D341Med (cell line): Measurements from ENCODE around the gene ABTB2.

Experiments used
- DNase-seq: peaks from one replicate; pipeline ENCODE4 v3.0.0; 2012; ENCODE audit warnings: low spot score

Gene ABTB2

DNA sequence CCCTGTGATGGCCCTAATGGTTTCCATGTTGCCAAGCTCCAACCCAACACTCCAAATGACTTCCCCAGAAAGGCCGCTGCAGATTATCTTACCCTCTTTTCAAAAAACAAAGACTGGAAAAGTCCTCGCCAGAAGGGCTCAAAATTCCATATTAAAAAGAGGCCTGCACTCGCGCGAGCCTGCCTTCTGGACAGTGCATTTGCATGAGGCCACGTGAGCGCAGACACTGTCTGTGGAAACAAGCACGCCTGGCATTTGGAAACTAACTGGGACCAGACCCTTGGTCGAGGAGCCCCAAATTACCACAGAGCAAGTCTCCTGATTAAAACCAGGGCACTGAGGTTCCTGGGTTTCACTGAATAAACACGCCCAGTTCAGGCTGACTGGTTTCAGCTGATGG is 42.9 kb downstream of the ABTB2 start:
- no peak for DNase-seq

- DNase-seq = no peak
Observed at GRCh38 chr11:34314176-34314575, 43.6 kb downstream of the ABTB2 start.

DNA sequence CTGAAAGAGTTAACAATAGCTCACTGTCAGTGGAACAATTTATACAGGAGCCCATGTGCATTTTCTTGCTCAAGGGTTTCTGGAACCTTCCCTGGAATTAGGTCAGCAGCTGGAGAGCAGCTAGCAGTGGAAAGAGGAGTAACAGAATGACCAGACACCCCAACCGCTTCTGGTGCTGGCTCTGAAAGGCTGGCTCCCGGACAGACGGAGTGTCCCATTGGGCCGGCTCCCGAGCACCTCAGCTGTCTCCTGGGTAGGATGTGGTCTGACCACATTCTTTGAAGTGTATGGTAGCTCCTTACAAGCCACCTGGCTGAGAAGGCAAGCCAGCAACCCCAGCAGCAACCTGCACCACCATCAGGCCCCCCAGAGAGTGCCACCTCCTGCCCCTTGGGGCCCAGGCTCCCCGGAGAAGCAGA is 44.7 kb downstream of the ABTB2 start:
- no peak for DNase-seq

- no peak for DNase-seq
Observed at GRCh38 chr11:34311126-34311525, 46.7 kb downstream of the ABTB2 start.

DNA sequence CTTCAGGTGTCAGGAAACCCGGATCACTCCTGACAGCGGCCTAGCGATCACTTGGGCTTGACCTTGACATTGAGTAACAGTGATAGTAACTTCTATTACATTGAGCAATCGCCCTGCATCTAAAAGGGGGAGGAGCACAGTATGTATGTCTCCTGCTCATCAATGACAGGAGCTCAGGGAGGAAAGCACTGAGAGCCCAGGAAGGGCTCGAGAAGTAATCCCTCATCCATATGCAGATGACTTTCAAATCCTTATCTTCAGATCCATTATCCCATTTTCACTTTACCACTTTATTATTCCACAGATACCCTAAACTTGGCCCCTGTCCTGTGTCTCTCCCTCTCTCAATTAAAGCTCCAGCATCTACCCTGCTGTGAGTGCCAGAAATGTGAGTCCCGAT is 47.8 kb downstream of the ABTB2 start:
- no peak for DNase-seq

GRCh38 chr11:34308913-34309585 is 48.8 kb downstream of the ABTB2 start:
- DNase-seq = no peak

DNA sequence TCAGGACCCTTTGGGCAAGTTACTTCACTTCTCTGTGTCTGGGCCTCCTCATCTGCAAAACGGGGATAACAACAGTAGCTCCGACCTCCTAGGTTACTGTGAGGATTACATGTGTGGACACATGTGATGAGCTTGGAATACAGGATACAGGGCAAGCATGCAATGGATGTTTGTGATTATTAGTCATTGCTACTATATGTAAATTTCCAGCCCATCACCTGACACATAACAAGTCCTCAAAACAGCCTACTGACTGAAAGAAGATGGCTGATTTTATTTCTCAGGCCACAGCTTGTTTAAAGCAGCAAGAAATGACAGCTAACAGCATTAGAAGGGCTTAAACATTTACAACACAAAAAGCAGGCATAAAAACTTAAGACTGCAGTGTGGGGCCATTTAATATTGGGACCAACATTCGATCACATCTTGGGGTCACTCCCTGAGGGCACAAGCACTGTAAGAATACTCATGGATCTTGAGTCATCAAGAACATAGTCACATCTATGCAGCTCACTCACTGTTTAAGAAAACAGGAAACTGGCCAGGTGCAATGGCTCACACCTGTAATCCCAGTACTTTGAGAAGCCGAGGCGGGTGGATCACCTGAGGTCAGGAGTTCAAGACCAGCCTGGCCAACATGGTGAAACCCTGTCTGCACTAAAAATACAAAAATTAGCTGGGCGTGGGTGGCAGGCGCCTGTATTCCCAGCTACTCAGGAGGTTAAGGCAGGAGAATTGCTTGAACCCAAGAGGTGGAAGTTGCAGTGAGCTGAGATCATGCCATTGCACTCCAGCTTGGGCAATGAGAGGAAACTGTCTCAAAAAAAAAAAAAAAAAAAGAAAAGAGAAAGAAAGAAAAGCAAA is 49.5 kb downstream of the ABTB2 start:
- no peak for DNase-seq

DNA sequence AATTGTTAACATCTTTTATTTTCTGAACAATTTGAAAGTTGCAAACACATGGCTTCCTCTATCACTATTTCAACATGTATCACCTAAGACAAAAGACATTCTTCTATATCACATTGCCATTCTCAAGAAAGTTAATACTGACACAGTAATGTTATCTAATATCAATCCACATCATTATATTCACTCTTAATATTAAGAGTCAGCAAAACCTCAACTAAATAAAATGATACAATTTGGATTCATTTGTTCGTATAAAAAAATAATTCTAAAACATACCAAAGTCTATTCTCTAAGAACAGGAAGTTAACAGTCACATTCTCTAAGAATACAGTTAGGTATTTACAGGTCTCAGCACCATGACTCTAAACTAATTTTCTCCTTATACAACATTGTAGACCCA is 52.0 kb downstream of the ABTB2 start:
- no peak for DNase-seq

- no peak for DNase-seq
Observed at GRCh38 chr11:34305193-34305592, 52.6 kb downstream of the ABTB2 start.

DNA sequence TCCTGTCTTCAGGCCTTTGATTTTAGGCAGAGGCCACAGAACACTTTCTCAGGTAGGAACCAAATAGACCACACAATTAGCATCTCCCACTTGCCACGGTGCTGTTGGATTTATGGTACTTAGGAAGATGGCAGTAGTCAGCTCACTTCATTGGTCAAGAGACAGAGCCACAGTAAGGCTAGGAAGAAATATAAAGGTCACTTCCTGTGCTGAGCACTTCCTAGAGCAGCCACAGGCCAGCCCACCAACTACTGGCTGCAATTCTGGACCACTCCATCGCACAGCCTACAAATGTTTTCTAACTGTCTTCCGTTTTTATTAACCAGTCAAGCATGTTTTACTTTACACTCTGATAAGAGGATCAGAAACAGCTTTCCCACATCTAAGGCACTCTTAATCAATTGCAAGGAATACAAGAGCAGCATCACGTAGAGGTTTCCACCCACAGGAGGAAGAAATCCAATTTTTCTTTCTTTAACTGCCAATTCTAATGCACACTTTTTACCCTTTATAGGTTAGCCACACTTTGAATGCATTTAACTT is 54.7 kb downstream of the ABTB2 start:
- DNase-seq = no peak

DNA sequence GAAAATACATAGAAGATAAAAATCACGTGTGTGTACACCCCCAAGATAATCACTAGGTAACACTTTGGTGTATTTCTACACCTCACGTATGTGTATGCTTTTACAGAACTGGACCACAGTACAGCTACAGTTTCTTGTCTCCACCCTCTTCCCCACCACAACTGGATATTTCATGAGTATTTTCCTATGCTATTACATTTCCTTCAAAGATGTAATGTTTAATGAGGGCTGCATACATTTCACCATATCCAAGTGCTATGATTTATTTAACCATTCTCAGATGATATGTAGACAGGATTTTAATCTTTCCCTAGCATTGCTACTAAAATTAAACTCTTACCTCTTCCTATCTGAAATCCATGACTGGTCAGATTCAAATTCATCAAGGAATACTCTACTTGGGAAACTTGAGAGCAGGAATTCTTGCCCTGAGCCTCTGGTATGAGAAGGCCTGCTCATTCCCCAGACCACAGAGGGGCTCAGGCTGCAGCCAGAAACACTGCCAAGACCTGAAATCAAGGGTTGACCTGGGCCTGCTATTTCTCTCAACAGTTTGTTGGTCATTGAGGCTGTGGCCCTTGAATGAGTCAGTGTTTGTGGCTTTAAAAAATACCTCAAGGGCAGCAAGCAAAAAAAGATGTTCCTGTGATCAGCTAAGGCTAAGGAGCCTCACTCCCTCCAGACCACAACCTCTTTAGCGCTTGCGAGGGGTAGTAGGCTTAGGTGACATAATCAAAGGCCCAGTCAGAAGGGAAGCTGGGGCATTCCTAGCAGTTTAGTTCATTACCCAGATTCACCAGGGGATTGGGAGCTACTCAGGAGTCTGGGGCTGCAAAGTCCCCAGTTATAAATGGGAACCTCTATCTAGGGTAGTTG is 55.5 kb downstream of the ABTB2 start:
- no peak for DNase-seq

- no peak for DNase-seq
Observed at GRCh38 chr11:34300926-34301295, 56.9 kb downstream of the ABTB2 start.

DNA sequence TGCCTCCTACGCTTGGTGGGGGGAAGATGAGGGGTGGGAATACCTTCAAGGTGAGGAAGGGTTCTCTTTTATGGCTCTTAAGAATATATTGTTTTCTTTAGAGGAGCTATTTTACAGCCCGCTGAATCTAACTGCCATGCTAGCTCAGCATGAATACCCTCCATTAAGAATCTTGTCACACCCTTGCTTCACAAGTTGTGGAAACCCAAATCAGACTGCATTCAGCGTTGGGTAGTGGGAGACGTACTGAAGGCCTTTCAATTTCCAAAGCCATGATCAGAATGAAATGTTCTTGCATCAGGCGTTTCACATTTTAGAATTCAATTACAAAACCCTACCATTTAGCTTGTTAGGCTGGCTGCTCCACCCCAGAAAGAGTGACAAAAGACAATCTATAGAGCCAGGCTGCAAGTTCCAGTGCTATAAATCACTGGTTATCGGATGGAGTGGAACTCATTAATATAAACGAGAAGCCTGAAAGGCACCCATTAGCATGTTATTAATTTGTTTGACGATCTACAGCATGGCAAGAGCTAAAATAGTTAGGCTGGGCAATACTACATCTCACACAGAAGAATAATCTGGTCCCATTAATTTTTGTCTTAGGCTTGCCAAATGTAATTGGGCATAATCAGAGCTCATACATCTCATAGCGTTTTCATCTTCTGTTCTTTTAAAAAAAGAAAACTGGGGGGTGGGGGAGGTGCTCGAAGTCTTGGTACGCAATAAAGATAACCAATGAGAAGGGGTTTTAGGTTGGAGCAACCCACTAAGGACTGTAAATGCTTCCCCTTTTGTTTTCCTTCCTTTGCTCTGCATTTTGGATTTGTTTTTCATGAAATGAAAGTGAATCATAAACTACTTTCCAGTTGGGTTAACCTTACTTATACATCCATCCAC is 57.5 kb downstream of the ABTB2 start:
- DNase-seq = no peak

- no peak for DNase-seq
Observed at GRCh38 chr11:34299284-34299972, 58.4 kb downstream of the ABTB2 start.

DNA sequence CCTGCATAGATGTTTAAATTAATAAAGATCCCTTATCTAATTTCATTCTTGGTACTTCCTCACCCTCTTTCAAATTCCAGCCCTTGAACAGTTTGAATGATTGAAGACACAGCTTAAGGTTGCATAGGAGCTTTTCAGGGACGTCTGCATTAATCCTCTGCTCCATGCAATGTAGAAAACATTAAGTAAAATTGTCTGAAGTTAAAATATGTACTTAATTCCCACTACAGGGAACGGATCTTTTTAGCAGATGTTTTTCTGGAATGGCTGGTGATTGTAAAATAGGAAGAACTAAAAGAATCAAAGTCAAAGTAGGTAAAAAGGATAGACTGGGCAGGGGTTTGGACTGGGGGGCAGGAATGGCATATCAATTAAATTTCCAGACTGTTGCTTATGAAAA is 58.9 kb downstream of the ABTB2 start:
- DNase-seq = no peak

GRCh38 chr11:34296412-34296811 is 61.4 kb downstream of the ABTB2 start:
- DNase-seq = no peak

DNA sequence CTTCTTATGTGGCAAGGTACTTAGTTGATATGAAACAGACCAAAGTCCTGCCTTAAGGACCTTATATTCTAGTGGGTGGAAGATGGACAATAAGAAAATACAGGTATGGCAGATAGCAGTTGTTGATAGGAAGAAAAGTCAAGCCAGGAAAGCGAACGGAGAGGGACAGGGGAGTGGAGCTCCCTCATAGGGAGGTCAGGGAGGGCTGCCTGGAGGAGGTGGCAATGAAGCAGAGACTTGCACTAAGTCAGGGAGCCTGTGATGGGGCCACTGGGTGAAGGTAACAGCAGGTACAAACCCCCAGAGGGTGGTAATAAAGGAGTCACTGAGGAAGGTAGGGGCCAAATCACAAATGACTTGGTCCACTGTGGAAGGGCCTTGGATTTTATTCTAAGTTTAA is 65.3 kb downstream of the ABTB2 start:
- no peak for DNase-seq

- DNase-seq = no peak
Observed at GRCh38 chr11:34292111-34292510, 65.7 kb downstream of the ABTB2 start.

- DNase-seq = no peak
Observed at GRCh38 chr11:34290926-34291325, 66.9 kb downstream of the ABTB2 start.

- DNase-seq = no peak
Observed at GRCh38 chr11:34288492-34288891, 69.3 kb downstream of the ABTB2 start.
